Fibroblast of upper back skin (primary cell): ENCODE results near the gene TREML1.
A peak's percentile ranks its signal among the peaks of the same experiment; 100 is the strongest.
"Not testable (repeated sequence)": the region's sequence is repeated elsewhere in the genome, so short reads cannot be mapped to it uniquely, and the experiment has no call there.

Experiments
- DNase-seq: peaks from one replicate; pipeline ENCODE4 v3.0.0-alpha.2; 2013

TREML1 gene, protein sequence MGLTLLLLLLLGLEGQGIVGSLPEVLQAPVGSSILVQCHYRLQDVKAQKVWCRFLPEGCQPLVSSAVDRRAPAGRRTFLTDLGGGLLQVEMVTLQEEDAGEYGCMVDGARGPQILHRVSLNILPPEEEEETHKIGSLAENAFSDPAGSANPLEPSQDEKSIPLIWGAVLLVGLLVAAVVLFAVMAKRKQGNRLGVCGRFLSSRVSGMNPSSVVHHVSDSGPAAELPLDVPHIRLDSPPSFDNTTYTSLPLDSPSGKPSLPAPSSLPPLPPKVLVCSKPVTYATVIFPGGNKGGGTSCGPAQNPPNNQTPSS

DNA sequence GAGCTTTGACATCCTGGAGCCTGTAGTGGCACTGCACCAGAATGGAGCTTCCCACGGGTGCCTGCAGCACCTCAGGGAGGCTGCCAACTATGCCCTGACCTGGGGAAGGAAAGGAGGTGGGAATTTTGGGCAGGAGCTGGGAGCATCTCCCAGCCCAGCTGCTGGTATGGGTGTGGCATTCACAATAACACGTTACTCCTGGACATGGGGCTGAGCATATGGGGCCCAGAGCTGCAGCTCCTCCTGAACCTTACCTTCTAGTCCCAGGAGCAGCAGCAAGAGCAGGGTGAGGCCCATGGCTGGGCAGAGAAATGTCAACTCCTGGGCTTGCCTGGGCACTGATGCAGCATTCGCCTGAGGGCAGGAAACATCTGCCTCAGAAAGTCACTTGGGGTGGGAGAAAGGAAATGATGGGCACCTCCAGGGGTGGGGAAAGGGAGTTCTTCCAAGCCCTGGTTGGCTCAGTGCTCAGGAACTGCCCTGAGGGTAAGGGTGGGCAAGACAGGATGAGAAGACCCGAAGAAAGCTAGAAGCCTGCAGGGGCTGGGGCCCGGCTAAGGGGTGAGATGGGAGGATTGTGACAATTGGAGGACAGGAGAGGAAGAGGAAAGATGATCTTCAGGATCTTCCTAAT lies at the start of gene TREML1:
TSS of gene TREML1 (minus strand) at position 356 of the 634 bp plus-strand sequence. CDS start at position 297, 59 bp downstream.
- no peak for DNase-seq

DNA sequence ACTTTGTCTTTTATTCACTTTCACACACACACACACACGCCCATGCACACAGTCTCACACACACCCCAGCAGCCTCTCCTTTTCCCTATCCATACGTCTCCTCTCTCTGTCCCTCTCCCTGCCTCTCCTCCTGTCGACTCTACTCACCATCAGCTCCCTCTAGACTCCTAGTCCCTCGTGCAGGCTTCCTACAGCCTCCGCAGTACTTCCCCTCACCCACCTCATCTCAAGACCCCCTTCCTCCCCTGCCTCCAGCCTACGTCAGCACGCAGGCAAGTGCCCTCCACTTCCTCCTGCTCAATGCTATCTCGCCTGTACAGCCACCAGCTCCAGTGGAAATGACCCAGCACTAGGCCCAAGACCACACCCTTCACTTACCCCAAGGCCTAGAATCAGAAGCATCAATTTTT lies 47.6 kb upstream of the TREML1 start:
- DNase-seq, result no peak

GRCh38 chr6:41200901-41201763 lies 47.0 kb upstream of the TREML1 start, which contains the start of gene TREML2:
TSS of gene TREML2 (minus strand) at chr6:41201149. CDS start at chr6:41201008, 141 bp downstream.
- no peak for DNase-seq

- peak; percentile 35 for DNase-seq
Measured at GRCh38 chr6:41200296-41200900, 46.3 kb upstream of the TREML1 start.

- DNase-seq, result no peak
Measured at GRCh38 chr6:41199552-41200246, 45.6 kb upstream of the TREML1 start.

GRCh38 chr6:41197234-41197633 lies 43.1 kb upstream of the TREML1 start:
- no peak for DNase-seq

DNA sequence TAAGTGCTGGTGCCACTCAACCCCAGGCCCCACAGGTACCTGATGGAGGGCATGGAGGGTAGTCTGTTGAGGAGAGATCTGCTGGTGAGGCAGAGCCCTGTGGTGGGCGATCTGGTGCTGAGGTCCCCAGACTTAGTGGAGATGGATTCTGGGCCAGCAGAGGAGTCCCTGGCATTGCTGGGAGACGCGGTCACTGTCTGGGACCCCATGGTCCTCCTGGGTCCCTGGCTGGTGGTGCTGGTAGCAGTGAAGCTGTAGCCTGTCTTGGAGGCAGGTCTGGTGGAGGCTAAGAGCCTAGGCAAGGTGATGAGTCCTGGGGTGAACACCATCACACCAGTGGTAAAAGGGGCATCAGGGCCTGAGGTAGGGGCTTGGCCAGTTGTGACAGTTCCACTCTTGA lies 40.2 kb upstream of the TREML1 start:
- no peak for DNase-seq

DNA sequence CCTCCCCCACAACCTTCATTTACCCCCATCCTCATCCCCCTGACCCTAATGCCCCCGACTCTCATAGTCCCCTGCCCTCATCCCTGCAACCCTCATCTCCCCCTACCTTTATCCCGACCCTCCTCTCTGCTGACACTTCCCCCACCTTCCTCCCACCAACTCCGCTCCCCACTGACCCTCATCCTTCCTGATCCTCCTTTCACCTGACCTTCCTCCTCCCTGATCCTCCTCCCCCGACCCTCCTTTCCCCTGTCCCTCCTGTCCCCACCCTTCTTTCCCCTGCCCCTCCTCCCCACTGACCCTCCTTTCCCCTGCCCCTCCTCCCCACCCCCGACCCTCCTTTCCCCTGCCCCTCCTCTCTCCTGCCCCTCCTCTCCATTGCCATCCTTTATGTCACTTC lies 39.7 kb upstream of the TREML1 start:
- no peak for DNase-seq

DNA sequence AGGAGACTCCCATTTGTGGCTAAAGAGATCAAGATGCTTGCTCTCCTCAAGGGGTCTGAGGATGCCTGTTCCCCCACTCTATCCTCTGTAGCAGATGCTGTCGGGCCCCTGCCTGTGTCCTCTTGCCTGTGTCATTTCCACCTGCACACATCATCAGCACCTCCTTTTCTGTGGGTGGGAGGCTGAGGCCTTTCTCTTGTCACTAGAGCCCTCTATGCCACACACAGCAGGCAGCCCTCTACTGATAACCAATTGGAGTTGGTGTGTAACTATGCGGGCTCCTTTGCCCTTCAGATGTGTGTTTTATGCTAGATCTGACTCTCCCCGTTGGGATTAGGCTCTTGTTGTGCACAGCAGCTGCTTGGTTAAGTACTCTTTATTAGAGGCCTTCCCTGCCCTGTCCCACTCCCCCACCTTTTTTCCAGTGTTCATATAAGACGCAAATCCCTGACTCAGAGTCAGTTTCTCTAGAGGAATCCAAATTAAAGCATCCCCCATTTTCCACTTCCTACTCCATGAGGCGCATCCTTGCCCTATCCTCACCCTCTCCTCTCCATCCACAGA lies 39.1 kb upstream of the TREML1 start:
- no peak for DNase-seq

- DNase-seq, result no peak
Measured at GRCh38 chr6:41191569-41191968, 37.4 kb upstream of the TREML1 start.

GRCh38 chr6:41190791-41191190 lies 36.6 kb upstream of the TREML1 start:
- no peak for DNase-seq

- DNase-seq, result no peak
Measured at GRCh38 chr6:41189967-41190366, 35.8 kb upstream of the TREML1 start.

GRCh38 chr6:41189046-41189445 lies 34.9 kb upstream of the TREML1 start:
- DNase-seq, result not testable (repeated sequence)

DNA sequence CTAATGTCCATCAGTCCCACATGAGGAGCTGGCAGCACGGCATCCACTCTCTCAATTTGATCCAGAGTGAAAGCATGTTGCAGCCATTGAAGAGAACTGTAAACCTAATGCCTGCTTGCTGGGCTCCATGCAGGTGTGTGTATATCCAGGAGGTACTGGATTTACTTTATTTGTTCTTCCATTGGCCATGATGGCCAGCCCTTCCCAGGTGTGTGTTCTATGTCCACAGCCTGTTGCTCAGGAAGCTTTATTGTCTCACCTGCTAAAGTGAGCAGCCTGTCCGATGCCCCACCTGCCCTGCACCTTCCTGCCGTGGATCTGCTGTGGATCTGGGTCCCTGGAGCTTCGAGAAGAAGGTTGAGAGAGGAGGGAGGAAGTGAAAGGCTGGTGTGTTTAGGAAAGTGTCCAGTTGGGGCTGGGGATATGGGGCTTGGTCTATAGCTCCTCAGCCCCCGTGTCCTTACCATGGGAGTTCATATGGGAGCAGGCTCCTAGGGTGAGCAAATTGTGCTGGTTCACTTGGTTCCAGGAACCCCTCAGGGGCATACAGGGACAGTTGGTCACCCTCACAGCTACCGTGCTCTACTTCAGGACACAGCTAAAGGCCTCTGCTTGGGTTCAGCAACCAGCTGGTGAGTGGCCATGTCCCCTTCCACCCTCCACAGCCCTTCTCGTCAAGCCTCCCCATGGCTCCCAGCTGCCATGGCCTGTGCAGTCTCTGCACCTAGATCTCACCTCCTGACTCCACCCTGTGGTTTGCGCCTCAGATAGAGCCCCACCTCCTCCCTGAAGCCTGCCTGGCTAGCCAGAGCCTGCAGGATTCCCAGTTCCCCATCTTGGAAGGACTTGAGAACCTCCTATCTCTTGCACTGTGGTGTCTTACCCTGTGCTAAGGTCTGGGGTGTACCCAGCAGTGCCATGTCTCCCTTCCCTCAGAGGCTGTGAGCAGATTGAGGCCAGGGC lies 34.1 kb upstream of the TREML1 start:
- DNase-seq, result no peak

DNA sequence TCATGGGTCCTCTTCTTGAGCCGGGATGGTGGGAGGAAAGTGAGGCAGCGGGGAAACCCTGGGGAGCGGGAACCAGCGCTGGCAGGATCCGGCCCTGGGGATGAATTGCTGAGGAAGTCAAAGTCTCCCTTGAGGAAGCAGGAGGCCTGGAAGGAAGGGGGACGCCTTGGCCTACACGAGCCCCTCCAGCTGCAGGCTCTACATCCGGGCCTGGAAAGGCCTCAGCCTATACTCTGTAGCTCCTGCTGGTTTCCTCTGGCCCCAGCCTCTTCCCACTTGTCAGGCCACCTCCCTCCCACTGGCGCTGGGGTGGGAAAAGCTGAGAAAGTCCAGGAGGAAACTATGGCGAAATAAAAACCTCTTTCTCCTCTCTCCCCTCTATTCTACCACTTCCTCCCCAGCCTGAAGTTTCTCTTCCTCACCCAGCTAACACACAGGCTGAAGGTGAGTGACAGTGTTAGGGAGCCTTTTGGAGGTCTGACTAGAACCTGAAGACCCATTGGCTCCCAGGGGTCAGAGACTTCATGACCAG lies 31.9 kb upstream of the TREML1 start:
- DNase-seq, result no peak

GRCh38 chr6:41184761-41185160 lies 30.6 kb upstream of the TREML1 start:
- no peak for DNase-seq

GRCh38 chr6:41182069-41183034 lies 28.2 kb upstream of the TREML1 start:
- DNase-seq, result peak; percentile 42

DNA sequence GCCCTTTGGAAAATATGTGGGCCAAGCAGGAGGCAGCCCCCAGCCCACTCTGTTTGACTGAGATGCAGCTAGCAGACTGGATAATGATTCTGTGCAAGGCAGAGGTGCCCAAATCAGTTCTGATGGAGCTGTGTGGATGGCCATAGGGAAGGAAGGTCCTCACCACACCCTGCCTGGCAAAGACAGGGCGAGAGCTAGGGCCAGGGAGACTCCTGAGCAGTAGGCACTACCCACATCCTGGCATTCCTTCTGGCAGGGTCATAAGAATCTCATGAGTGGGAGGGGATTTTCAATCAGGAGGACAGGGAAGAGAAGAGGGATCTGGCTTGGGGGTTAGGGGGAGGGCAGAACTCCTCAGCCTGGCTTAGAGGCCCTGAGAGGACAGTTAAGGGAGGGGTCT lies 27.4 kb upstream of the TREML1 start:
- DNase-seq, result no peak

GRCh38 chr6:41179163-41179562 lies 25.0 kb upstream of the TREML1 start:
- no peak for DNase-seq
